GM23248 (cell line): ENCODE data around the gene CDC123. TPM values are rescaled to one million over a fixed set of nuclear protein-coding genes. Genes with fewer than 3 reads are reported as not detected.
"Not testable (repeated sequence)": the region's sequence is repeated elsewhere in the genome, so short reads cannot be mapped to it uniquely, and the experiment has no call there.

Experiments used
- DNase-seq: peaks from one replicate; pipeline ENCODE4 v3.0.0-alpha.2; 2015
- H2AFZ ChIP-seq: fragments of 200-600 bp; sonication (generic); 2 replicates; pipeline ENCODE4 v1.6.1; 2016; ENCODE audit warnings: antibody characterized with exemption
- H3F3A ChIP-seq: fragments of 200-600 bp; sonication (generic); 2 replicates; pipeline ENCODE4 v1.6.1; 2016; ENCODE audit warnings: mild to moderate bottlenecking, antibody characterized with exemption, mixed run types; ENCODE audit not compliant: insufficient read depth
- H3K27ac ChIP-seq: fragments of 200-600 bp; sonication (generic); 2 replicates; pipeline ENCODE4 v1.5.1; 2016; ENCODE audit warnings: mild to moderate bottlenecking
- H3K27me3 ChIP-seq: fragments of 200-600 bp; sonication (generic); replicated peaks from 2 replicates; pipeline ENCODE4 v1.6.1; 2016; ENCODE audit warnings: mild to moderate bottlenecking; ENCODE audit not compliant: insufficient read depth
- H3K36me3 ChIP-seq: fragments of 200-600 bp; sonication (generic); 2 replicates; pipeline ENCODE4 v1.6.1; 2016; ENCODE audit warnings: low read depth, mild to moderate bottlenecking
- H3K4me1 ChIP-seq: fragments of 200-600 bp; sonication (generic); 2 replicates; pipeline ENCODE4 v1.6.1; 2016; ENCODE audit warnings: mild to moderate bottlenecking; ENCODE audit not compliant: insufficient read depth
- H3K4me2 ChIP-seq: fragments of 200-600 bp; sonication (generic); one replicate; pipeline ENCODE4 v1.6.1; 2016; ENCODE audit warnings: mild to moderate bottlenecking; ENCODE audit not compliant: unreplicated experiment
- H3K4me3 ChIP-seq: fragments of 200-600 bp; sonication (generic); 2 replicates; pipeline ENCODE4 v1.5.1; 2016; ENCODE audit warnings: mild to moderate bottlenecking
- H3K79me2 ChIP-seq: fragments of 200-600 bp; sonication (generic); 2 replicates; pipeline ENCODE4 v1.6.1; 2016; ENCODE audit warnings: mild to moderate bottlenecking; ENCODE audit not compliant: insufficient read depth
- H3K9ac ChIP-seq: fragments of 200-600 bp; sonication (generic); 2 replicates; pipeline ENCODE4 v1.6.1; 2016; ENCODE audit warnings: mild to moderate bottlenecking
- H3K9me2 ChIP-seq: fragments of 200-600 bp; sonication (generic); 2 replicates; pipeline ENCODE4 v1.6.1; 2016; ENCODE audit warnings: mixed run types, mild to moderate bottlenecking, moderate library complexity; ENCODE audit not compliant: insufficient read depth
- H3K9me3 ChIP-seq: fragments of 200-600 bp; sonication (generic); one replicate; pipeline ENCODE4 v1.6.1; 2017; ENCODE audit warnings: low read depth
- H4K20me1 ChIP-seq: fragments of 200-600 bp; sonication (generic); 2 replicates; pipeline ENCODE4 v1.6.0; 2016; ENCODE audit not compliant: insufficient read depth
- EZH2 ChIP-seq: fragments of 200-600 bp; sonication (generic); IDR thresholded peaks from 2 replicates; pipeline ENCODE4 v1.6.1; 2018; ENCODE audit warnings: antibody characterized with exemption, mild to moderate bottlenecking; ENCODE audit not compliant: insufficient read depth, poor library complexity, severe bottlenecking
- EZH2phosphoT487 ChIP-seq: fragments of 200-600 bp; sonication (generic); IDR thresholded peaks from 2 replicates; pipeline ENCODE4 v1.6.1; 2018; ENCODE audit warnings: antibody characterized with exemption, moderate library complexity, mild to moderate bottlenecking, low read depth; ENCODE audit not compliant: insufficient read depth
- WGBS, 2 experiments: methylation state at CpG; one replicate each; pipeline ENCODE4 v1.1.6; 2015 to 2017; ENCODE audit warnings: low lambda C conversion rate in 2 of 2, low coverage in 1 of 2; ENCODE audit errors: missing lambda C conversion rate in 2 of 2; 5-methylcytosine and 5-hydroxymethylcytosine counted together
- in situ Hi-C: fragments of 300-500 bp; cut with MboI; formaldehyde crosslinking; loops from 2 replicates; pipeline ENCODE4 v1.15.0; 2020
- polyA plus RNA-seq: library from polyadenylated mRNA; unstranded; fragments of >200 nt; fragmentation: Nextera tagmentation; extraction: Ambion mirVana; gene quantifications from 2 replicates; pipeline ENCODE4 v1.2.1, GENCODE V29; 2016
- total RNA-seq: library from RNA; depleted of rRNA; stranded (reverse); fragments of >200 nt; shearing (Covaris generic); gene quantifications from 2 replicates; pipeline ENCODE4 v1.2.3, GENCODE V29; 2014

The CDC123 gene
- total and polyA plus RNA-seq, 2 experiments from 2014 or later, result 100 to 146 TPM

DNA sequence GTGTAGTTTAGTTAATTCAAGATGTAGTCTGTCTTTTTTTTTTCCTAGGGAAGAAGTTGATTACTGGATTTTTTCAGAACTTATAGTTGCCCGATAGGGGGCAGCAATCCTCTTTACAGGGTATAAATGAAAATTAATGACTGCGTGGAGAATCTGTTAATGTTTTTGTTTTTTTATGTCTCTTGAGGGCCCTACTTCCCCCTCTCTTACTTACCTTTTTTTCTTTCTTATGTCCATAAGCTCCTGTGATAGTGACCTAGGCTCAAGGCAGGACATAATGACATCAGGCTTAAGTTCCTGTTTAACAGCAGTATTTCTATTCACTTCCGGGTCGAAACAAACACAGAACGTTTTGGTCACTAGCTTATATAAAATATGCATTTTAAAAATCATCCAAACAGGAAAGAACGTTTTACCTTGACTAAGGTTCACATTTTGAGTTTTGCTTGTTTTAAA lies 18.8 kb downstream of the CDC123 start:
- in situ Hi-C loops, result no loop called here
- 34% methylated on average over 6 of the region's 6 CpGs for WGBS, 2 experiments
- peaks cover 34% of the 10 kb centered on the region for H3K36me3 ChIP-seq
- H3K4me1 ChIP-seq, result peaks cover 15% of the 10 kb centered on the region
- H3K79me2 ChIP-seq, result peaks cover 28% of the 10 kb centered on the region
- no peak overlapping the region for H2AFZ ChIP-seq
- no peaks in the 10 kb centered on the region for H3K9me3 ChIP-seq
- no peak overlapping the region for H3K4me3 ChIP-seq
- H3K4me2 ChIP-seq, result peak overlapping the region; percentile 15
- H4K20me1 ChIP-seq, result no peaks in the 10 kb centered on the region
- H3K27me3 ChIP-seq, result no peaks in the 10 kb centered on the region
- DNase-seq, result peak; percentile 81
- TF ChIP-seq EZH2phosphoT487 (no peak), EZH2 (no peak)
- peaks cover 27% of the 10 kb centered on the region for H3F3A ChIP-seq
- 0 out of 2 replicates have a peak overlapping the region, but pooled peaks have one; percentile 37 for H3K27ac ChIP-seq
- H3K9me2 ChIP-seq, result no peaks in the 10 kb centered on the region
- H3K9ac ChIP-seq, result peak overlapping the region; percentile 41

DNA sequence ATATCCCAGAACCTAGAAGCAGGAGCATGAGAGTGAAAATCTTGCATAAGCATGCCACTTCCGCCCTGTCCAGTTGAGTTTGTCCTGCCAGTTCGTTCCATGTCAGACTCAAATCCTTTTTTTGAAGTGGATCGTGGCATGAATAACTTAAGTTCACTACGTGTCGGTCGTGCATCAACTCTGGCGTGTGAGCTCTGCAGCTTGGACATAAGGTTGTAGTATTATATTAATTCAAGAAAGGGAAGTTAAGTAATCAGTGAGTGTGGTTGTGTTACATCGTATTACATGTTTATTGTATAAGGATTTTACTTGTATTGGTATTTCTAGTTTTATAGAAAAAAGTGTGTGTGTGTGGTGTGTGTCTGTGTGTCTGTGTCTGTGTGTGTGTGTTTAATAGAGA lies 23.0 kb downstream of the CDC123 start:
- no peak overlapping the region for H3K4me2 ChIP-seq
- in situ Hi-C loops, result no loop called here
- no peak for TF ChIP-seq EZH2
- TF ChIP-seq EZH2phosphoT487, result no peak

DNA sequence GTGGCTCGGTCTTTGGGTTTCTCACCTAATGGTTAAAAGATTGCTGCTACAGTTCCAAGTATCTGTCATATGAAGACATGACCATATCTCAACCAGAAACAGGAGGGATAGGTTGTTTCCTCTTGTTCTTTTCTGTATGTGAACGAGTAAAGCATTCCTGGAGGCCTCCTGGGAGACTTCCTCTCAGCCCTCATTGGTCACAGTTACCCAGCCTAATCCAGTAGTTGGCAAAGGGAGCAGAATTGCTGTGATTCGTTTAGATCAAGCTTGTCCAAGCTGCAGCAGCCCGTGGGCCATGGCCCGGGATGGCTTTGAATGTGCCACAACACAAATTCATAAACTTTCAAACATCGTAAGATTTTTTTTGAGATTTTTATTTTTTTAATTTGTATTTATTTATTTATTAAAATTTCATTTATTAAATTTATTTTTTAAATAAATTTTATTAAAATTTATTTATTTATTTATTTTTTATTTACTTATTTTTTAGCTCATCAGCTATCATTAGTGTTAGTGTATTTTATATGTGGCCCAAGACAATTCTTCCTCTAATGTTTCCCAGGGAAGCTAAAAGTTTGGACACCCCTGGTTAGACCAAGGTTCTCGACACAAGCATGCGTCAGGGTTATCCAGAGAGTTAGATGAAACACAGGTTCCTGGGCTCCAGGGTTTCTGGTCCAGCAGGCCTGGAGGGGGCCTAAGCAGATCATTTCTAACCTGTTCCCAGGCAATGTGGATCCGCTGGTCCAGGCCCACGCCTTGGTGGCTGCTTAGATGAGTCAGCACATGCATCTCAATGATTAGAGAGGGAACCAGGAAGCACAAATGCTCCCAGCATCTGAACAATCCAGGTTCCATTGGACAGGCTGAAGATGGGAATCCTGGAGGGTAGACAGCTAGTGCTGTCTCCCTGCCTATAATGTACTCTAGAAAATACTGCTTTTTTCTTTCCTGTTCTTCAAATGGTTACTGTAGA lies 25.6 kb downstream of the CDC123 start:
- Histone ChIP-seq H3K27me3 (no peaks in the 10 kb centered on the region), H3K4me1 (peaks cover 15% of the 10 kb centered on the region; the same call in 1 of the 2 replicates), H3K9me2 (no peaks in the 10 kb centered on the region), H3K9ac (no peak overlapping the region), H3K4me2 (no peak overlapping the region), H4K20me1 (no peaks in the 10 kb centered on the region), H3K9me3 (no peaks in the 10 kb centered on the region), H3K27ac (peak overlapping the region; percentile 80), H3K4me3 (no peak overlapping the region), H3K79me2 (peaks cover 48% of the 10 kb centered on the region), H2AFZ (no peak overlapping the region), H3F3A (peaks cover 15% of the 10 kb centered on the region), H3K36me3 (peaks cover 23% of the 10 kb centered on the region)
- WGBS, 2 experiments, result 75 to 78% methylated on average over 10 of the region's 10 CpGs
- in situ Hi-C loops, result no loop called here
- peak; percentile 30 for DNase-seq
- TF ChIP-seq EZH2 (no peak), EZH2phosphoT487 (no peak)

More for the DNA sequence above, 23.0 kb downstream of the CDC123 start:
- Histone ChIP-seq H4K20me1 (no peaks in the 10 kb centered on the region), H3K36me3 (peaks cover 27% of the 10 kb centered on the region), H3K27ac (no peak overlapping the region), H3K4me3 (no peak overlapping the region), H3K9ac (no peak overlapping the region), H3K9me3 (no peaks in the 10 kb centered on the region), H2AFZ (no peak overlapping the region), H3F3A (peaks cover 21% of the 10 kb centered on the region), H3K4me1 (peaks cover 27% of the 10 kb centered on the region), H3K27me3 (no peaks in the 10 kb centered on the region), H3K9me2 (no peaks in the 10 kb centered on the region), H3K79me2 (peaks cover 48% of the 10 kb centered on the region)
- no peak for DNase-seq
- WGBS, 2 experiments, result 94 to 96% methylated on average over 8 of the region's 8 CpGs

DNA sequence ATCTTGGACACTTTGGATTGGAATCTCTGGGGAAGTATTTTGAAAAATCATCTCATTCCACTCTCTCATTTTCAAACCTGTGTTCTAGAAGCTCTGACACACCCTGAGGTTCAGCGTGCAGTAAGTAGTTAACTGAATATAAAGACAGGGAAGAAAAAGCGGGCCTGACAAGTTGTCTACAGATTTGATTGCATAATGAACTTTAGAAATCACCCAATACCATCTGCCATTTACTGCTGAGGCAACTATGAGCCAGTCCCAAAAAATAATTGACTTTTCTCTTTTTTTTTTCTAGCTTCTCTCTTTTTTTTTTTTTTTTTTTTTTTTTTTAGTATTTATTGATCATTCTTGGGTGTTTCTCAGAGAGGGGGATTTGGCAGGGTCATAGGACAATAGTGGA lies 29.5 kb downstream of the CDC123 start:
- H3K9me2 ChIP-seq, result no peaks in the 10 kb centered on the region
- WGBS, 2 experiments, result 75 to 79% methylated on average over 2 of the region's 2 CpGs
- H4K20me1 ChIP-seq, result no peaks in the 10 kb centered on the region
- peaks cover 7% of the 10 kb centered on the region for H3F3A ChIP-seq
- H3K4me2 ChIP-seq, result no peak overlapping the region
- H3K9me3 ChIP-seq, result no peaks in the 10 kb centered on the region
- no peaks in the 10 kb centered on the region for H3K27me3 ChIP-seq
- no peak overlapping the region for H3K4me3 ChIP-seq
- no peak overlapping the region for H3K27ac ChIP-seq
- no peak for DNase-seq
- in situ Hi-C loops, result no loop called here
- TF ChIP-seq EZH2phosphoT487, result no peak
- no peak for TF ChIP-seq EZH2
- H3K4me1 ChIP-seq, result peaks cover 9% of the 10 kb centered on the region; the same call in 1 of the 2 replicates
- no peak overlapping the region for H2AFZ ChIP-seq
- peaks cover 10% of the 10 kb centered on the region; the same call in 1 of the 2 replicates for H3K36me3 ChIP-seq
- H3K79me2 ChIP-seq, result peaks cover 55% of the 10 kb centered on the region
- no peak overlapping the region for H3K9ac ChIP-seq

DNA sequence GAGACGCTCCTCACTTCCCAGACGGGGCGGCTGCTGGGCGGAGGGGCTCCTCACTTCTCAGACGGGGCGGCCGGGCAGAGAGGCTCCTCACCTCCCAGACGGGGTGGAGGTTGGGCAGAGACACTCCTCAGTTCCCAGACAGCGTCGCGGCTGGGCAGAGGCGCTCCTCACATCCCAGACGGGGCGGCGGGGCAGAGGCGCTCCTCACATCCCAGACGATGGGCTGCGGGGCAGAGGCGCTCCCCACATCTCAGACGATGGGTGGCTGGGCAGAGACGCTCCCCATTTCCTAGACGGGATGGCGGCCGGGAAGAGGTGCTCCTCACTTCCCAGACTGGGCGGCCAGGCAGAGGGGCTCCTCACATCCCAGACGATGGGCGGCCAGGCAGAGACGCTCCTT lies 30.4 kb downstream of the CDC123 start:
- H2AFZ ChIP-seq, H3K4me3 ChIP-seq, H3K9ac ChIP-seq, H3K27me3 ChIP-seq, in situ Hi-C loops, DNase-seq, H3K9me2 ChIP-seq, H3K4me2 ChIP-seq, H3K9me3 ChIP-seq, H3F3A ChIP-seq, H3K27ac ChIP-seq, H4K20me1 ChIP-seq, H3K4me1 ChIP-seq: not testable (repeated sequence)
- WGBS, 2 experiments, result 93 to 100% methylated on average over 3 to 28 of the region's 28 CpGs
- H3K79me2 ChIP-seq, result peaks cover 58% of the 10 kb centered on the region
- peaks cover 12% of the 10 kb centered on the region; the same call in 1 of the 2 replicates for H3K36me3 ChIP-seq
